Measurements from ENCODE around the gene BCORL1.

Gene BCORL1

GRCh38 chrX:130014356-130014755 is 31.9 kb downstream of the BCORL1 start:
- DNase-seq, result no peak

- DNase-seq, result no peak
These were observed 32.3 kb downstream of the BCORL1 start for GRCh38 chrX:130014770-130015169.

DNA sequence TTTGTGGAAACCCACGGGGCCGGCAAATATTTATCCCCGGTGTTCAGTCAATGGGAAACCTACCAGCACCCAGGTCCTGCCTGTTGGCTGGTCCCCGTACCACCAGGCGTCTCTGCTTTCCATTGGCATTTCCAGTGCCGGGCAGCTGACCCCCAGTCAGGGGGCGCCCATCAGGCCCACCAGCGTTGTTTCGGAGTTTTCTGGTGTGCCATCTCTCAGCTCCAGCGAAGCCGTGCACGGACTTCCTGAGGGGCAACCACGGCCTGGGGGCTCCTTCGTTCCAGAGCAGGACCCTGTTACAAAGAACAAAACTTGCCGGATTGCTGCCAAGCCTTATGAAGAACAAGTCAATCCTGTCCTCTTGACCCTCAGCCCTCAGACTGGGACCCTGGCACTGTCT is 32.7 kb downstream of the BCORL1 start:
- DNase-seq, result no peak

DNA sequence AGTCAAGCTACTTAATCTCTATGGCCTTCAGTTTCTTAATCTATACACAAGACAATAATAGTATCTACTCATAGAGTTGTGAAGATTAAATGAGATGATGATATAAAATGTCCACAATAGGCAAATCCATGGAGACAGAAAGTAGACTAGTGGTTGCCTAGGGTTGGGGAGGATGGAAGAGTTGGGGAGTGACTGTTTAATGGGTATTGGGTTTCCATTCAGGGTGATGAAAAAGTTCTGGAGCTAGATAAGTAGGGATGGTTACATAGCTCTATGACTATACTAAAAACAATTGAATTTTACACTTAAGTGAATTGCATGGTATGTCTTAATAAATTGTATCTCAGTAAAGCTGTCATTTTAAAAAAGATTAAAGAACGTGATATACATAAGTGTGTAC is 35.7 kb downstream of the BCORL1 start:
- DNase-seq, result no peak

DNA sequence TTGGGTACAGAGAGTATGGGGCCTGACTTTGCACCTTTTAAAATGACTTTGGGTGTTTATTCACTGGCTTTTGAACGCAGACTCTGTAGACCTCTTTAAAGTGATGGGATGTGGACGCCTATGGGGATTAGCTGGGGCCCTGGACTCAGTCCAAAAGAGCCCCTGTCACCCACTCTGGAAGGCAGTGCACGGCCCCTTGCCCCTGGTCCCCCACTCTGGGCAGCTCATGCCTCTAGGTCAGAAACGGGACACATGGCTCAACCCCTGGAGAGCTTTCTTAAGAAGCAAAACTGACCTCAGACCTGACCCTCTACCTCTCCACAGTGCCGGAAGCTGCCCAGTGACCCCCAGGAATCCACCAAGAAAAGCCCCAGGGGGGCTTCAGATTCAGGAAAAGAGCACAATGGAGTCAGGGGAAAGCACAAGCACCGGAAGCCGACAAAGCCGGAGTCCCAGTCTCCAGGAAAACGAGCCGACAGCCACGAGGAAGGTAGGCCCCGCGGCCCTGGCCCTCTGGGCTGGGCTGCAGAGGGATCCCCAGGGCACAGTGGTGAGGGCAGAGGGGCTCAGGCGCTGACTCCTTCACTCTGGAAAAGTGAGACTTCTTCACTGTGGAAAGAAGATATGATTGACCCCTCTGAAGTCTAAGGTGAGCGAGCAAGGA is 38.4 kb downstream of the BCORL1 start:
- no peak for DNase-seq

DNA sequence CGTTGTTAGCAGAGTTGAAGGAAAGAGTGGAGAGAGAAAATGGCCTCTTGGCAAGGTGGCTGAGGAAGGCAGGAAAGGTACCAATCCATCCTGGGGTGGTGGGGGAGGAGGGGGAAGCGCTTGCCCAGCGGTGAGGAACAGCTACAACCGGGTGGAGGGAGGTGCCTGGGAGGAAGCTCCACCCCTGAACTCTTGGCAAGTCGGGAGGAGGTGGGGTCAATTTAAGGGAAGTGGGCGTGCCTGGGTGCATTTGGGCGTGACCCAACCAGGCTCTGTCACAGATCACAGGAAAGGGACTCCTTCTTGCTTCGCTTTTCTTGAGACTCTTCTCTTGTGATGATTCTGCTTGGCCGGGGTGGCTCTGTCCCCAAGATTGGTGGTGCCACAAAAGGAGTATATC is 41.7 kb downstream of the BCORL1 start:
- peak; percentile 85 for DNase-seq

DNA sequence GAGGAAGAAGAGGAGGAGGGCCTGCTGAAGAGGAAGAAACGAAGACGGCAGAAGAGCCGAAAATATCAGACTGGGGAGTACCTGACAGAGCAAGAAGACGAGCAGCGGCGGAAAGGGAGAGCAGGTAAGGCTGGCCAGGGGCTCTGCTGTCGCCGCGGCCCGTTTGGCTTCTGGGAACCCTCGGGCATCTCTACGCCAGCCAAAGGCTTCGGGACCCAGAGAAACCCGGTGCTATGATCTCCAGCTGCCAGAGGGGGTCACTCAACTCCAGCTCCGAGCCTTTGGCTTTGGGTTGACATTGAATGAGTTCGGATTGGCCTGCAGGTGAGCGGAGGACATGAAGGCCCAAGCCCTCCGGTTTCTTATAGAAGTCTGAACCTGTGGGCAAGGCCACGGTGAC is 42.8 kb downstream of the BCORL1 start:
- DNase-seq, result no peak

- no peak for DNase-seq
These were observed 45.1 kb downstream of the BCORL1 start for GRCh38 chrX:130027569-130027968.

DNA sequence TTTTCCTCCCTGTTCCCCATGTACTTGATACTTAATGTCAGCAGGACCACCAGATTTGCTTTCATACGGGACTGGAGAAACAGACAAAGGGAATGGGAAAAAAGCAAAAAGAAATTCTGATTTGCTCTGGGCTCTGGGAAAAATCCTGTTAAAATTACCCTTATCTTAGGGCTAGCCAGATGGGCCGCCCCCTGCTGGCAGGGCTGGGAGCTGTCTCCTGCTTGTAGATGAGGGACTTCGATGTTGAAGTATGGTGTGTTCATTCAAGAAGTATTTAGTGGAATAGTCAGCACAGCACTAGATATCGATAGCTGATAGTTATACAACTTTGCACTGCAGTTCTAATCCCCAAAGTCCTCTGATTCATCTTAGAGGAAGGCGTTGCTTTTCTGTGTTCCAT is 45.8 kb downstream of the BCORL1 start:
- no peak for DNase-seq

DNA sequence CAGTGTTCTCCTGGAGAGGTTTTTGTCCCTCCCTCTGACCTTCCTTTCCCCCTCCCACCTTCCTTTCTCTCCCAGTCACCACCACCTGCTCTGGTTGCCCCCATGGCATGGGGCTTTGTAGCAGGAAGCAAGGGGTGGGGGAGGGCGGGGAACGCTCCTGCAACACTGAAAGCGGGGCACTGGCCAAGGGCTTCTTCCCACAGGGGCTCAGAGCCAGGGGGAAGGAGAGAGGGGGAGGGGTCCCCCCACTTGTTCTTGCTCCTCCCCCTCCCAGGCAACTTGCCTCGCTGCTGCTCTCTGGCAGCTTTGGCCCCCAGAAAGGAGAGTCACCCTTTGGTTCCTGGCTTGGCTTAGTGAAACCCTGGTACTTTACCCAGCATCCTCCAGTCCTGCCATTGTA is 48.4 kb downstream of the BCORL1 start:
- DNase-seq, result no peak

GRCh38 chrX:130032552-130032951 is 50.1 kb downstream of the BCORL1 start:
- no peak for DNase-seq

- no peak for DNase-seq
These were observed 51.7 kb downstream of the BCORL1 start for GRCh38 chrX:130034178-130034577.

DNA sequence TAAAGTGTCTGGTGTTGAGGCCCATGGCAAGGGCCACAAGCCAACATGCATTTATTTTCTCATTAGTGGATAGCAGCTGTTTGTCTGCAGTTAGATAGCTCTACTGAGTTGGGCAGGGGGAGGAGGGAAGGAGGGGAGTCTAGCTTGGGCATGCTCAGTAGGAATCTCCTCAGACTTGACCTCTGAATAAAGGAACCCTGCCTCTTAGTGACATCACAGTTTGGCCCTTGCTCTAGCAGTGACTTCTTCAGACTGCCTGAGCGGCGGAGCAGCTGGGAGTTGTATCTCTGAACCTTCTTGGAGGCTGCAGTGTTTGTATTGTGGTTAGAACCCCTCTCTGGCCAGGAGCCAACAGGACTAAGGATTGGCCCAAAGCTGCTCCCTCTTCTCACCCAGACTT is 57.4 kb downstream of the BCORL1 start:
- DNase-seq, result no peak

DNA sequence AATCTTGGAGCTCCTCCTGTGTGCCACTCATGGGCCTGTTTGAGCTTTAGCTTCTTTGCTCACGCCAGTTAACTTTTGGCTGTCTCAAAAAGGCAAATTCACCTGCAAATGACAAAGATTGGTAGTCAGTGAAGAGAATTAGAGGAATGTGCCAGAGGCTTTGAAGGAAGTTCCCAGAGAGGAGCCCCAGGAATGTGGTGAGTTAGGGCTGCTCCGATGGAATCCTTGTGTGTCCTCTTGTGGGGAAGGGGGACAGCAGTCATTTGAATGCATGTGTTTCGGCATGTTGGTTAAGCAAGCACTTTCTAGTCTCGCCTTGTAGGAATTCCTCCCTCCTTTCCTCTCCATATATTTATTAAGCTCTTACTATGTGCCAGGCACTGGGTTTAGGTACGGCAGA is 65.0 kb downstream of the BCORL1 start:
- DNase-seq, result no peak

- no peak for DNase-seq
These were observed 66.3 kb downstream of the BCORL1 start for GRCh38 chrX:130048686-130049222.

GRCh38 chrX:130049821-130050220 is 67.4 kb downstream of the BCORL1 start:
- DNase-seq, result no peak

- DNase-seq, result no peak
These were observed 68.9 kb downstream of the BCORL1 start for GRCh38 chrX:130051176-130051845.

DNA sequence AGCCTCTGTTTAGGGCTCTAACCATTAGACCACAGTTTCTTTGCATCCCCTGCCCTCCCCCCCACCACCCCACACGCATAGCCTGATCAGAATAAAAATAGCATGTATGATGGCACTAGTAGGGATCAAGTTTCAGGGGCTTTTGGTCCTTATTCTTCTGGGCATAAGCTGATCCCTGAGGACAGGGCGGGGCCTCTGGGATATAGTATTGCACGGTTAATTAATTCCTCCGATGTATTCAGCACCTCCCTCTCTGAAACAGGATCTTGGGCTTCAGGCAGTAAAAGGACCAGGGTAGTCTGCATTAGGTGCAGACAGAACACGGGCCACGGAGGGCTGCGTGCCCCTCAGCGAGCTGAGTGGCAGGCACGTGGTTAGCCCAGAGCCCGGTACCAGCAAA is 70.8 kb downstream of the BCORL1 start:
- no peak for DNase-seq

GRCh38 chrX:130055103-130055502 is 72.7 kb downstream of the BCORL1 start:
- DNase-seq, result no peak

- DNase-seq, result no peak
These were observed 73.5 kb downstream of the BCORL1 start for GRCh38 chrX:130055899-130056298.

DNA sequence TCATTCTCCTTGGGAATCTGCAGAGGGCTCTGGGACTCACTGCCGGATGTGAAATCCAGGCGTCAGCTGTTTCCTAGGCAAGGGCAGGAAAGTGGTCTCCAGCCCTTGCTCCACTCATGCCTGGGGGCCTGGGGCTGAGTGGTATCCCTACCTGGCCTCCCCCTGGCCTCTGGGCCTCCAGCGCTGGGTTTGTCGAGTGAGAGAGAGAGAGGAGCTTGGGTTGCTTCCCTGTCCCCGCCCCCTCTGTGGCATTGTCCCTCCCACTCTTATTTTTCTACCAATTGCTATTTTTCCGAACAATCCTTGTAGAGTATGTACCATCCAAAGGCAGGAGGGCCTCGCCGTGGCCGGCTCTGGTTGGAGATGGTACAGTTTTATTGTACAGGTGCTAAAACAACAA is 74.8 kb downstream of the BCORL1 start:
- DNase-seq, result no peak

DNA sequence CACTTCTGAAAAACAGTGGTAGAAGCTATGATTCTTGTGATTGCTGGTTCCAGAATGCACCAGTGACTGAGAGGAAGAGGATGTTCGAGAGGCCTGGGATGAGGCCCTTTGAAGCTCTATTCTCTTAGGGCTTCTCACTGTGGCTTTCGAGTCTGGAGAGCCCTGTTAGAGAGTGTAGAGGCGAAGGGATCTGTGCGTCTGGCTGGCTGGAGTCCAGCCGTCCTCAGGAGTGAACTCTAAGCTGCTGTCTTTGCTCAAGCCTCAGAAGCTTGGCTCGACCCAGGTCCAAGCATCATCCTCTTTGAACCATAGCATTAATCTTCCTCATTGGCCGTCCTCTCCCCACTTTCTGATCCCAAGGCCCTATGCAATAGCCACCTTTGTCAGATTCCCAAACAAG is 76.2 kb downstream of the BCORL1 start:
- no peak for DNase-seq

- DNase-seq, result peak; percentile 59
These were observed 78.0 kb downstream of the BCORL1 start for GRCh38 chrX:130060122-130061069.
